Hepatocyte (in vitro differentiated cells): Measurements from ENCODE around the gene GPRC5A.

ENCODE experiments used
- EZH2phosphoT487 ChIP-seq: fragments of 200-600 bp; sonication (generic); IDR thresholded peaks from one replicate; pipeline ENCODE4 v1.6.1; 2018; ENCODE audit warnings: antibody characterized with exemption, mild to moderate bottlenecking, low read depth, moderate library complexity; ENCODE audit not compliant: unreplicated experiment, severe bottlenecking
- TF ChIP-seq, protein P1 (sequence below): fragments of 200-600 bp; sonication (generic); IDR thresholded peaks from 2 replicates; pipeline ENCODE4 v1.5.1; 2016; ENCODE audit warnings: antibody characterized with exemption, mild to moderate bottlenecking; ENCODE audit not compliant: poor library complexity

DNA sequence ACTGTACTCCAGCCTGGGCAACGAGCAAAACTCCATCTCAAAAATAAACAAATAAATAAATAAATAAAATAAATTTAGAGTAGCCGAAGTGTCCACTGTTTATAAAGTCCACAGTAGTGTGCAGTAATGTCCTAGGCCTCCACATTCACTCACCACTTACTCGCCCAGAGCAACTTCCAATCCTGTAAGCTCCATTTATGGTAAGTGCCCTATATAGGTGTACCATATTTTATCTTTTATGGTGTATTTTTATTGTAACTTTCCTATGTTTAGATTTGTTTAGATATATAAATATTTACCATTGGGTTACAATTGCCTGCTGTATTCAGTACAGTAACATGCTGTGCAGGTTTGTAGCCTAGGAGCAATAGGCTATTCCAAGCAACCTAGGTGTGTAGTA, 37.9 kb upstream of the GPRC5A start:
- no peak for TF ChIP-seq EZH2phosphoT487
- TF ChIP-seq, protein P1, sequence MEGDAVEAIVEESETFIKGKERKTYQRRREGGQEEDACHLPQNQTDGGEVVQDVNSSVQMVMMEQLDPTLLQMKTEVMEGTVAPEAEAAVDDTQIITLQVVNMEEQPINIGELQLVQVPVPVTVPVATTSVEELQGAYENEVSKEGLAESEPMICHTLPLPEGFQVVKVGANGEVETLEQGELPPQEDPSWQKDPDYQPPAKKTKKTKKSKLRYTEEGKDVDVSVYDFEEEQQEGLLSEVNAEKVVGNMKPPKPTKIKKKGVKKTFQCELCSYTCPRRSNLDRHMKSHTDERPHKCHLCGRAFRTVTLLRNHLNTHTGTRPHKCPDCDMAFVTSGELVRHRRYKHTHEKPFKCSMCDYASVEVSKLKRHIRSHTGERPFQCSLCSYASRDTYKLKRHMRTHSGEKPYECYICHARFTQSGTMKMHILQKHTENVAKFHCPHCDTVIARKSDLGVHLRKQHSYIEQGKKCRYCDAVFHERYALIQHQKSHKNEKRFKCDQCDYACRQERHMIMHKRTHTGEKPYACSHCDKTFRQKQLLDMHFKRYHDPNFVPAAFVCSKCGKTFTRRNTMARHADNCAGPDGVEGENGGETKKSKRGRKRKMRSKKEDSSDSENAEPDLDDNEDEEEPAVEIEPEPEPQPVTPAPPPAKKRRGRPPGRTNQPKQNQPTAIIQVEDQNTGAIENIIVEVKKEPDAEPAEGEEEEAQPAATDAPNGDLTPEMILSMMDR: no peak
